GM19463 (cell line): Measurements from ENCODE around the gene KRTAP5-5.

Source experiments
- ATAC-seq: cut with Tn5 transposase; IDR thresholded peaks from one replicate; pipeline ENCODE4 v1.9.1; 2021; ENCODE audit warnings: mild to moderate bottlenecking, moderate library complexity; ENCODE audit not compliant: unreplicated experiment

Gene KRTAP5-5

DNA sequence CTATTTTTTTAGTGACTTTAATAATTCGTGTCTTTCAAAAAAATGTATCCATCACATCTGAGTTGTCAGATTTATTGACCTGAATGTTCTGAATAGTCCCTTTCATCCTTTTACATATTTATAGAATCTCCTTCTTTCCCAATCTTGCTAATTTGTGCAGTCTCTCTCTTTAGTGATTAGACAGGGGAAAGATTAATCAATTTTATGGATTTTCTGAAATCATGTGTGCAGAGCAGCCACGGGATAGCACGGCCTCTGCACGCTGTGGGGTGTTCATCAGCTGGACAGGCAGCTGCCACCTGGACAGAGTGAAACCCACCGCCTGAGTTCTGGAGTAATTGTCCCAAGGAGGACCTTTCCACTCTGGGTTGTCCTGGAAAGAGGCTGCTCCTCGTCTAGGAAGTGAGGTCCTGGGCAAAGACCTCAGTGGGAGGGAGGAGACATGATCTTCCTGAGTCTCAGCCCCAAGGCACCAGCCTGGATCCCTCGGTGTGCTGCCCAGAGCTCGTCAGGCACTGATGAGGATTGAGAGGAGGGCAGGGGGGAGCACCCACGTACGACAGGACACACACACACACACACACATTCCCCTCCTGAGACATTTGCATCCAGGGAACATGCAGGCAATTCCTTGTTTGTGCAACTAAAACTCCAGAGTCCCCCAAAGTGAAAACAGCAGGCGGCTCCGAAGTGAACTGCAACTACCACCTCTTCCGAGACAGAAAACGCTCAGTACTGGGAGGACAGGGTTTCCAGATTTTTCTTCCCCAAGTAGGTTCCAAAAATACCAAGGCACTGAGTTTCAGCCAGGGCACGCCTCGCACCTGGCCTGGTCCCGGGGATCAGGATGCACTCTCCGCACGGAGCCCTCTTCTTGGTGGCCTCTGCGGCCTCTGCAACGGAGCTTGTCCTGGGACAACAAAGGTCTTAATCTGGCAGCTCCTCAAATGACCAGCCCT is 44.9 kb downstream of the KRTAP5-5 start:
- ATAC-seq = no peak

DNA sequence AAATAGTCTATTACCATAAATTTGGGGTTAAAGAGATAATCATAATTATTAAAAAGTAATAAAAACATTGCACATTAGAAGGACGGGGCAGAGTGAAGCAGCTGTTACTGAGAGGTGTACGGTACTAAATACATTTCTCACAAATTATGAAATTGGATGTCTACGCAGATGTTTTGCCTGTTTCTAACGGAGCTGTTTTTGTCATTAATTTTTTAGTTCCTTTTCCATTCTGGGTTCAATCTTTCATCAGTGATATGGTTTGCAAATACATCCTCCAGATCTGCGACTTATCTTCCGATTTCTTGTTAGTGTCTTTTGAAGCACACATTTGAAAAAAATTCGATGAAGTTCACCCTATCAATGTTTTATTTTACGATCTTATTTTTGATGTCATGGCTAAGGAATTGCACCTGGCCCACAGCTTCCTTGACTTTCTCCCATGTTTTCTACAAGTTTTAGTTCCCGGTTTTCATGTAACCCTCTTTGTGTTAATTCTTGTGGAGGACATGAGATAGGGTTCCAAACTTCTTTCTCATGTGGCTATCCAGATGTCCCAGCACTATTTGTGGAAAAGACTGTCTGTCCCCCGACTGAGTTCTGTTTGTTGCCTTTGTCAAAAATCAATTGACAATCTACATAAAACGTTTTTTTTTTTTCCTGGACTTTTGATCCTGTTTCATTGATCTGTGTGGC is 46.1 kb downstream of the KRTAP5-5 start:
- no peak for ATAC-seq

DNA sequence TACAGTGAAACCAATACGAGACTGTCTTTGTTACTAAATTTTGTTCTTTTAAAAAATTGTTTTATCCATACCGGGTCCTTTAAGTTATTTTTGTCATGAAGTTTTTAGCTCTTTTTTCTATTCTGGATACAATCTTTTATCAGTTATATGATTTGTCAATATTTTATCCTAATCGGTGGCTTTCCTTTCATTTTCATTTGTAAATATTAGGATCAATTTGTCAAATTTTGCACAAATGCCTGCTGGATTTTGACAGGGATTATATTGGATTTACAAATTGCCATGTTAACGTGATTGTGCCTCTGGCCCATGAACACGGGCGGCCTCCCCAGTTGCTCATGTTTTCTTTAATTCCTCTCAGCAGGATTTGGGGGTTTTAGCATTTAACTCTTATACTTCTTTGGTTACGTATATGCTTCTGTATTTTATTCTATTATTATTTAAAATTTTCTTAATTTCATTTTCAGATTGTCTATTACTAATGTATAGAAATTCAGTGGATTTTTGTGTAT is 46.7 kb downstream of the KRTAP5-5 start:
- no peak for ATAC-seq

DNA sequence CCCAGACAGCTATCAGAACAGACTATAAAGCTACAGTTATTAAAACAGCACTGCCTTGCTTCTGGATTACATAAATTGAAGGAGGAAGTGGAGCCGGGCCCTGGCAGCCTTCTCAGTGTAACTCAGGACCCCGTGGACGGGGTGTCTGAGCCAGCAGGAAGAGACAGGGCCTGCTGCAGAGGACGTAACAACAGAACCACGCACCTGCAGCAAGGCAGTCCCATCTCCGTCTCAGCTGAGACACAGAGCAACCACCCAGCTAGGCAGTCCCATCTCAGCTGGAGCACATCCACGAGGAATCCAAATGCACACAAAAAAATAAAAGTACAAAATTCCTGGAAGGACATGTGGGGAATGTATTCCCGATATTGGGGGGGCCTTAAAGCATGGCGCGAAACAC is 50.3 kb downstream of the KRTAP5-5 start:
- no peak for ATAC-seq
